Activated CD8-positive, alpha-beta T cell treated with anti-CD3 and anti-CD28 coated beads for 36 hours (primary cell): ENCODE data around the gene SPAG17. TPM values are rescaled to one million over a fixed set of nuclear protein-coding genes. Genes with fewer than 3 reads are reported as not detected.

Experiments used
- ATAC-seq: fragments of 200-7000 bp; cut with Tn5 transposase; one replicate; pipeline ENCODE4 v1.10.0; 2021; ENCODE audit warnings: mild to moderate bottlenecking, moderate library complexity
- CTCF ChIA-PET: fragments of 350-600 bp; sonication (Branson Sonifier 250); formaldehyde crosslinking; loops from one replicate; lab custom pipeline; 2021; ENCODE audit warnings: antibody characterized with exemption; lab: Charles Lee
- POLR2A ChIA-PET: fragments of 350-600 bp; sonication (Branson Sonifier 250); formaldehyde crosslinking; loops from one replicate; lab custom pipeline; 2021; ENCODE audit warnings: antibody characterized with exemption; lab: Charles Lee
- DNase-seq: peaks from one replicate; pipeline ENCODE4 v3.0.0-alpha.2; 2020
- H3K27ac Mint-ChIP-seq: one replicate; pipeline ENCODE4 v1.8.0; 2021; ENCODE audit warnings: mild to moderate bottlenecking, mixed read lengths
- H3K27me3 Mint-ChIP-seq: one replicate; pipeline ENCODE4 v1.8.0; 2021; ENCODE audit warnings: mixed read lengths
- H3K36me3 Mint-ChIP-seq: one replicate; pipeline ENCODE4 v1.8.0; 2021; ENCODE audit warnings: low read depth, mixed read lengths
- H3K4me1 Mint-ChIP-seq: one replicate; pipeline ENCODE4 v1.8.0; 2021; ENCODE audit warnings: low read depth, mixed read lengths
- H3K4me3 Mint-ChIP-seq: one replicate; pipeline ENCODE4 v1.8.0; 2021; ENCODE audit warnings: mild to moderate bottlenecking, moderate library complexity, mixed read lengths
- H3K9me3 Mint-ChIP-seq: one replicate; pipeline ENCODE4 v1.8.0; 2021; ENCODE audit warnings: mixed read lengths
- CTCF ChIP-seq: fragments of 200-600 bp; IDR thresholded peaks from one replicate; pipeline ENCODE4 v1.8.0; 2022; ENCODE audit warnings: antibody characterized with exemption, mild to moderate bottlenecking
- intact Hi-C: fragments of 100-400 bp; cut with micrococcal nuclease; formaldehyde crosslinking; loops from one replicate; pipeline ENCODE4 v1.10.0; 2022
- total RNA-seq, 2 experiments: library from RNA; stranded (reverse); gene quantifications; one replicate each; pipeline ENCODE4 v1.2.3, GENCODE V29; 2021

The SPAG17 gene
- total RNA-seq, 2 experiments from 2014 or later: not detected

DNA sequence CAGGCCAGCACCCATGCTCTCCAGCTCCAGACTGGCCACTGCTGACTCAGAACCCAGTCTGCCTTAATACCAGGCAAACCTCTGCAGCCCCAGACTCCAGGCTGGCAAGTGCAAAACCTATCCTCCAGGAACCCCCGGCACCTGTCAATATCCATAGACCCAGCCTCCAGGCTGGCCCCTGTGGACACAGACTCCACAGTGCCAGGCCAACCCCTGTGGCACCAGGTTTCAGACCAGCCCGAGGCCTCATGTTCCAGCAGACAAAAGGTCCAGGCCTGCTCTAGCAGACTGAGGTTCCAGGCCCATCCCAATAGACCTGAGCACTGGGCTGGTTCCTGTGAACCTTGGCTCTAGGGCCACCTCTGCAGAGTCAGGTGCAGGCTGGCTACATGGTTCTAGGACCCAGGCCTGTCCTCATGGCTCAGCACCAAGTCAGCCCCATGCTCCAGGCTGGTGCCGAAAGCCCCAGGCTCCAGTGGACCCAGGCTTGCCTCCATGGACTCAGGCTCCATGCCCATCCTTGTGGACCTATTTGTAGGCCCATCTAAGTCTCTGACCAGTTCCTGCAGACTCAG lies 137.3 kb downstream of the SPAG17 start:
- no peak for DNase-seq
- H3K27ac Mint-ChIP-seq: no peak overlapping the region
- H3K27me3 Mint-ChIP-seq: peaks cover 1% of the 10 kb centered on the region
- intact Hi-C loops: no loop called here
- no peak overlapping the region for H3K4me3 Mint-ChIP-seq
- no peaks in the 10 kb centered on the region for H3K9me3 Mint-ChIP-seq
- no peak for TF ChIP-seq CTCF
- H3K36me3 Mint-ChIP-seq: no peaks in the 10 kb centered on the region
- H3K4me1 Mint-ChIP-seq: no peaks in the 10 kb centered on the region
- POLR2A ChIA-PET: no interaction called here
- no peak for ATAC-seq
- CTCF ChIA-PET: no interaction called here

DNA sequence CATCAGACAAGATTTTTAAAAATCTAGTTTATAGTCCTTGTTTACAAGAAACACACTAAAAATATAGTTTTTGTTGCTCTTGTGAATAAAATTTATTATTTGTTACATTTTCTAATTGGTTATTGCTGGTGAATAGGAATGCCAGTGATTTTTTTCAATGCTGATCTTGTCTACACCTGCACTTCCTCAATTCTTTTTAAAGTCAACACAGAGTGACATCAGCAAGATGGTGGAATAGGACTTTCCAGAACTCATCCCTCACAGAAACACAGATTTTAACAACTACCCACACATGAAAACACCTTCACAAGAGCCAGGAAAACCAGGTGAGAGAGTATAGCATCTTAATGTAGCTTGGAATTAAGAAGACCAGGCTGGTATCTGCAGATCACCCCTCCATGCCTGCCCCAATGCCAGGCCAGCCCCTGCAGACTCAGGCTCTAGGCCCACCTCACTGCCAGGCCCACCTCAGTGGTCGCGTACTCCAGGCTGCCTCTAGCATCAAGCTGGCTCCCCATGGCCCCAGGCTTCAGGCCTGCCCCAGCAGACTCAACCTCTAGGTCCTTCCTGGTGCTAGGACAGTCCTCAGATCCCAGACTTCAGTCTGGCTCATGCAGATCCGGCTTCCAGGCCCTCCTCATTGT lies 137.9 kb downstream of the SPAG17 start:
- Mint-ChIP-seq H3K27me3 (peaks cover 1% of the 10 kb centered on the region), H3K27ac (no peak overlapping the region), H3K4me3 (no peak overlapping the region), H3K4me1 (no peaks in the 10 kb centered on the region), H3K36me3 (no peaks in the 10 kb centered on the region), H3K9me3 (no peaks in the 10 kb centered on the region)
- ChIA-PET CTCF (no interaction called here), POLR2A (no interaction called here)
- intact Hi-C loops: no loop called here
- no peak for ATAC-seq
- no peak for TF ChIP-seq CTCF
- no peak for DNase-seq

GRCh38 chr1:118043624-118044023 lies 141.4 kb downstream of the SPAG17 start:
- peaks cover 1% of the 10 kb centered on the region for H3K27me3 Mint-ChIP-seq
- H3K4me3 Mint-ChIP-seq: no peak overlapping the region

GRCh38 chr1:118042501-118042900 lies 142.5 kb downstream of the SPAG17 start:
- Mint-ChIP-seq H3K27ac (no peak overlapping the region), H3K9me3 (no peaks in the 10 kb centered on the region), H3K4me1 (no peaks in the 10 kb centered on the region), H3K36me3 (no peaks in the 10 kb centered on the region), H3K27me3 (peaks cover 1% of the 10 kb centered on the region), H3K4me3 (no peak overlapping the region)
- intact Hi-C loops: no loop called here
- DNase-seq (no peak), ATAC-seq (no peak)
- TF ChIP-seq CTCF: no peak
- POLR2A ChIA-PET: no interaction called here
- CTCF ChIA-PET: no interaction called here

More at GRCh38 chr1:118043624-118044023, 141.4 kb downstream of the SPAG17 start:
- ATAC-seq (no peak), DNase-seq (no peak)
- Mint-ChIP-seq H3K27ac (no peak overlapping the region), H3K9me3 (no peaks in the 10 kb centered on the region), H3K36me3 (no peaks in the 10 kb centered on the region), H3K4me1 (no peaks in the 10 kb centered on the region)
- intact Hi-C loops: no loop called here
- TF ChIP-seq CTCF: no peak
- ChIA-PET POLR2A (no interaction called here), CTCF (no interaction called here)

DNA sequence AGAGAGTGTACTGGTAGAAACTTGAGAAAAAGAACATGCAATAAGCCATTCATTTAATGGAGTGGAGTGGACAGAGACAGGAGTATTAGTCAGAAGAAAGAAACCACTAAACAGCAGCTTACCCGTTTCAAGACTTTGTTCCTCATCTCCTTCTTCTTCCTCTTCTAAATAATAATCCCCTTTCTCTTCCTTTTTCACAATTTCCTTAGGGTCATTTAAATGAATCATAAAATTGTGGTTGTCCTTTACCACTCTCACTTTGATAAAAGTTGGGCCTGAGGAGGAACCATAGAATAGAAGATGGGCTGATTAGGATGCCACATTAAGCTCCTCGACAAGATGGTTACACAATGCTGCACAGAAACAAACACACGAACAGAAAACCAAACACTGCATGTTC lies 145.9 kb downstream of the SPAG17 start:
- Mint-ChIP-seq H3K27me3 (peaks cover 5% of the 10 kb centered on the region), H3K27ac (no peak overlapping the region), H3K36me3 (no peaks in the 10 kb centered on the region), H3K4me3 (no peak overlapping the region), H3K9me3 (no peaks in the 10 kb centered on the region), H3K4me1 (no peaks in the 10 kb centered on the region)
- CTCF ChIA-PET: no interaction called here
- TF ChIP-seq CTCF: no peak
- DNase-seq (no peak), ATAC-seq (no peak)
- POLR2A ChIA-PET: no interaction called here
- intact Hi-C loops: no loop called here
